Mesenchymal stem cell (in vitro differentiated cells and primary cell): ENCODE data around the gene CFP.
A peak's percentile ranks its signal among the peaks of the same experiment; 100 is the strongest.
"Not testable (repeated sequence)": the region's sequence is repeated elsewhere in the genome, so short reads cannot be mapped to it uniquely, and the experiment has no call there.

Experiments
- DNase-seq: peaks from one replicate; pipeline ENCODE4 v3.0.0-alpha.2; 2013
- H2AFZ ChIP-seq: one replicate; pipeline ENCODE4 v1.6.1; 2013; ENCODE audit warnings: low read depth, mild to moderate bottlenecking, control low read depth, inconsistent platforms, low read length, moderate library complexity
- H2AK5ac ChIP-seq: 2 replicates; pipeline ENCODE4 v1.6.1; 2013; ENCODE audit warnings: low read length, moderate library complexity, mild to moderate bottlenecking, inconsistent platforms; ENCODE audit not compliant: severe bottlenecking
- H2BK120ac ChIP-seq: one replicate; pipeline ENCODE4 v1.6.1; 2013; ENCODE audit warnings: low read depth, mild to moderate bottlenecking, inconsistent platforms, low read length, moderate library complexity
- H2BK12ac ChIP-seq, 2 experiments: one replicate each; pipeline ENCODE4 v1.6.1; 2013; ENCODE audit warnings: inconsistent platforms in 2 of 2, low read length in 2 of 2, mild to moderate bottlenecking in 2 of 2, moderate library complexity in 2 of 2, control low read depth in 1 of 2
- H2BK15ac ChIP-seq: one replicate; pipeline ENCODE4 v1.6.1; 2013; ENCODE audit warnings: mild to moderate bottlenecking, low read depth, inconsistent platforms; ENCODE audit not compliant: poor library complexity, severe bottlenecking
- H2BK5ac ChIP-seq: 2 replicates; pipeline ENCODE4 v1.6.1; 2013; ENCODE audit warnings: low read depth, mild to moderate bottlenecking, low read length, control low read depth, inconsistent platforms; ENCODE audit not compliant: poor library complexity, severe bottlenecking
- H3K14ac ChIP-seq, 2 experiments: one replicate each; pipeline ENCODE4 v1.6.1; 2013; ENCODE audit warnings: inconsistent platforms in 2 of 2, low read length in 2 of 2, control low read depth in 1 of 2, mild to moderate bottlenecking in 1 of 2, moderate library complexity in 1 of 2
- H3K18ac ChIP-seq, 2 experiments: one replicate each; pipeline ENCODE4 v1.6.1; 2013; ENCODE audit warnings: inconsistent platforms in 2 of 2, low read length in 2 of 2, control low read depth in 1 of 2, low read depth in 1 of 2, mild to moderate bottlenecking in 1 of 2
- H3K23ac ChIP-seq, 2 experiments: one replicate each; pipeline ENCODE4 v1.6.1; 2013; ENCODE audit warnings: inconsistent platforms in 2 of 2, low read length in 2 of 2, mild to moderate bottlenecking in 2 of 2, moderate library complexity in 2 of 2, control low read depth in 1 of 2
- H3K27ac ChIP-seq: 2 replicates; pipeline ENCODE4 v1.5.1; 2013; ENCODE audit warnings: mild to moderate bottlenecking, moderate library complexity, low read length, control low read depth, inconsistent platforms; ENCODE audit not compliant: poor library complexity, severe bottlenecking
- H3K27me3 ChIP-seq, 2 experiments: 2 replicates each; pipeline versions ENCODE4 v1.6.1 to v1.7.0; 2013; ENCODE audit warnings: low read length in 2 of 2, mild to moderate bottlenecking in 2 of 2, moderate library complexity in 2 of 2, control low read depth in 1 of 2, inconsistent platforms in 1 of 2; ENCODE audit not compliant: control insufficient read depth in 1 of 2, insufficient read depth in 1 of 2
- H3K36me3 ChIP-seq, 2 experiments: 2 replicates each; pipeline versions ENCODE4 v1.6.1 to v1.7.0; 2013; ENCODE audit warnings: low read length in 2 of 2, control low read depth in 1 of 2, inconsistent platforms in 1 of 2, low read depth in 1 of 2, mild to moderate bottlenecking in 1 of 2; ENCODE audit not compliant: insufficient read depth in 2 of 2, control insufficient read depth in 1 of 2
- H3K4ac ChIP-seq, 2 experiments: one replicate each; pipeline ENCODE4 v1.6.1; 2013; ENCODE audit warnings: inconsistent platforms in 2 of 2, low read length in 2 of 2, mild to moderate bottlenecking in 2 of 2, moderate library complexity in 2 of 2, control low read depth in 1 of 2, low read depth in 1 of 2
- H3K4me1 ChIP-seq: 2 replicates; pipeline ENCODE4 v1.6.1; 2013; ENCODE audit warnings: low read depth, low read length, control low read depth; ENCODE audit not compliant: control insufficient read depth, insufficient read depth
- H3K4me2 ChIP-seq: 2 replicates; pipeline ENCODE4 v1.6.1; 2013; ENCODE audit warnings: low read length, mild to moderate bottlenecking, inconsistent platforms; ENCODE audit not compliant: poor library complexity, severe bottlenecking
- H3K4me3 ChIP-seq, 2 experiments: 2 replicates each; pipeline versions ENCODE4 v1.5.1 to v1.7.0; 2013; ENCODE audit warnings: low read length in 2 of 2, mild to moderate bottlenecking in 2 of 2, control low read depth in 1 of 2, low read depth in 1 of 2; ENCODE audit not compliant: insufficient read depth in 1 of 2
- H3K79me1 ChIP-seq: replicated peaks from 2 replicates; pipeline ENCODE4 v1.6.1; 2013; ENCODE audit warnings: mild to moderate bottlenecking, control low read depth, low read length, inconsistent platforms; ENCODE audit not compliant: poor library complexity, severe bottlenecking
- H3K9ac ChIP-seq: 2 replicates; pipeline ENCODE4 v1.7.0; 2013; ENCODE audit warnings: mild to moderate bottlenecking, low read length, moderate library complexity
- H3K9me3 ChIP-seq: 2 replicates; pipeline ENCODE4 v1.7.0; 2013; ENCODE audit warnings: mild to moderate bottlenecking, low read length; ENCODE audit not compliant: control insufficient read depth
- H4K8ac ChIP-seq: one replicate; pipeline ENCODE4 v1.6.1; 2013; ENCODE audit warnings: inconsistent platforms, mild to moderate bottlenecking, low read length, moderate library complexity
- H4K91ac ChIP-seq: one replicate; pipeline ENCODE4 v1.6.1; 2013; ENCODE audit warnings: mild to moderate bottlenecking, low read length, inconsistent platforms
- WGBS: methylation state at CpG from one replicate; pipeline ENCODE4 v1.1.7; 2013; ENCODE audit warnings: mixed read lengths; 5-methylcytosine and 5-hydroxymethylcytosine counted together

The CFP gene

GRCh38 chrX:47607091-47607490, 22.6 kb downstream of the CFP start:
- Histone ChIP-seq H3K23ac (no peak overlapping the region), H3K27ac (no peak overlapping the region), H3K4ac (no peak overlapping the region), H2AK5ac (no peak overlapping the region), H2BK5ac (no peak overlapping the region), H3K4me1 (peaks cover 2% of the 10 kb centered on the region), H3K4me3 (no peak overlapping the region), H3K4me2 (no peak overlapping the region), H4K8ac (no peak overlapping the region), H2BK15ac (no peak overlapping the region), H3K36me3 (no peaks in the 10 kb centered on the region), H2AFZ (no peak overlapping the region), H2BK120ac (no peak overlapping the region), H3K9me3 (peaks cover 15% of the 10 kb centered on the region), H3K9ac (no peak overlapping the region), H3K14ac (no peak overlapping the region), H3K79me1 (no peaks in the 10 kb centered on the region), H3K27me3 (peaks cover 12 to 51% of the 10 kb centered on the region in 2 experiments), H2BK12ac (no peak overlapping the region), H4K91ac (no peak overlapping the region), H3K18ac (no peak overlapping the region)
- DNase-seq, result peak; percentile 22

- no peaks in the 10 kb centered on the region for H3K36me3 ChIP-seq
- no peak overlapping the region for H4K8ac ChIP-seq
- no peak overlapping the region for H3K23ac ChIP-seq
- no peak overlapping the region for H2BK120ac ChIP-seq
- H3K14ac ChIP-seq, result no peak overlapping the region
- no peak overlapping the region for H3K18ac ChIP-seq
- H3K4me1 ChIP-seq, result peaks cover 2% of the 10 kb centered on the region
- no peak overlapping the region for H2BK12ac ChIP-seq
- 91% methylated on average over 9 of the region's 9 CpGs for WGBS
- no peak overlapping the region for H3K4ac ChIP-seq
- peaks cover 13% of the 10 kb centered on the region for H3K9me3 ChIP-seq
- no peak overlapping the region for H2BK15ac ChIP-seq
- no peak overlapping the region for H3K4me2 ChIP-seq
- no peak for DNase-seq
- no peak overlapping the region for H3K9ac ChIP-seq
- H2AFZ ChIP-seq, result no peak overlapping the region
- no peaks in the 10 kb centered on the region for H3K79me1 ChIP-seq
- H3K27ac ChIP-seq, result no peak overlapping the region
- H3K27me3 ChIP-seq, result peaks cover 12 to 38% of the 10 kb centered on the region in 2 experiments
- no peak overlapping the region for H2BK5ac ChIP-seq
- H4K91ac ChIP-seq, result no peak overlapping the region
- no peak overlapping the region for H3K4me3 ChIP-seq
- no peak overlapping the region for H2AK5ac ChIP-seq
Measured at GRCh38 chrX:47605024-47605423, 24.7 kb downstream of the CFP start.

GRCh38 chrX:47603125-47603524, 26.6 kb downstream of the CFP start:
- H2BK120ac ChIP-seq, H4K91ac ChIP-seq, H3K23ac ChIP-seq, DNase-seq, H3K4me2 ChIP-seq, H3K27ac ChIP-seq, H4K8ac ChIP-seq, H3K14ac ChIP-seq, H3K79me1 ChIP-seq, H3K4me3 ChIP-seq, H3K36me3 ChIP-seq, H2AFZ ChIP-seq, H3K4me1 ChIP-seq, H2AK5ac ChIP-seq, H3K9ac ChIP-seq, H2BK15ac ChIP-seq, H3K18ac ChIP-seq, H2BK5ac ChIP-seq, H2BK12ac ChIP-seq, H3K4ac ChIP-seq: not testable (repeated sequence)
- peaks cover 18% of the 10 kb centered on the region for H3K9me3 ChIP-seq
- peaks cover 9 to 19% of the 10 kb centered on the region in 2 experiments for H3K27me3 ChIP-seq
- 100% methylated on average over 1 of the region's 4 CpGs for WGBS

- H3K79me1 ChIP-seq, result no peaks in the 10 kb centered on the region
- H2BK12ac ChIP-seq, result no peak overlapping the region
- no peak overlapping the region for H2BK120ac ChIP-seq
- no peak overlapping the region for H2BK15ac ChIP-seq
- H4K8ac ChIP-seq, result no peak overlapping the region
- no peak overlapping the region for H3K14ac ChIP-seq
- no CpG with 5 or more reads among the region's 3 CpGs for WGBS
- no peak overlapping the region for H2AK5ac ChIP-seq
- no peak overlapping the region for H3K9ac ChIP-seq
- H2AFZ ChIP-seq, result no peak overlapping the region
- no peak overlapping the region for H4K91ac ChIP-seq
- H3K27ac ChIP-seq, result no peak overlapping the region
- peaks cover 26% of the 10 kb centered on the region for H3K9me3 ChIP-seq
- H3K4me3 ChIP-seq, result no peak overlapping the region
- H3K4me1 ChIP-seq, result no peaks in the 10 kb centered on the region
- no peak overlapping the region for H3K18ac ChIP-seq
- no peak overlapping the region for H2BK5ac ChIP-seq
- H3K4me2 ChIP-seq, result no peak overlapping the region
- no peak for DNase-seq
- no peak overlapping the region for H3K4ac ChIP-seq
- H3K23ac ChIP-seq, result no peak overlapping the region
- no peaks in the 10 kb centered on the region for H3K36me3 ChIP-seq
- no peaks in the 10 kb centered on the region for H3K27me3 ChIP-seq
Measured at GRCh38 chrX:47597222-47597621, 32.5 kb downstream of the CFP start.
